GM19455 (cell line): ENCODE data around the gene ABL2.
"Not testable (repeated sequence)": the region's sequence is repeated elsewhere in the genome, so short reads cannot be mapped to it uniquely, and the experiment has no call there.

ENCODE experiments used
- ATAC-seq: cut with Tn5 transposase; IDR thresholded peaks from one replicate; pipeline ENCODE4 v1.9.1; 2021; ENCODE audit not compliant: unreplicated experiment

The ABL2 gene

DNA sequence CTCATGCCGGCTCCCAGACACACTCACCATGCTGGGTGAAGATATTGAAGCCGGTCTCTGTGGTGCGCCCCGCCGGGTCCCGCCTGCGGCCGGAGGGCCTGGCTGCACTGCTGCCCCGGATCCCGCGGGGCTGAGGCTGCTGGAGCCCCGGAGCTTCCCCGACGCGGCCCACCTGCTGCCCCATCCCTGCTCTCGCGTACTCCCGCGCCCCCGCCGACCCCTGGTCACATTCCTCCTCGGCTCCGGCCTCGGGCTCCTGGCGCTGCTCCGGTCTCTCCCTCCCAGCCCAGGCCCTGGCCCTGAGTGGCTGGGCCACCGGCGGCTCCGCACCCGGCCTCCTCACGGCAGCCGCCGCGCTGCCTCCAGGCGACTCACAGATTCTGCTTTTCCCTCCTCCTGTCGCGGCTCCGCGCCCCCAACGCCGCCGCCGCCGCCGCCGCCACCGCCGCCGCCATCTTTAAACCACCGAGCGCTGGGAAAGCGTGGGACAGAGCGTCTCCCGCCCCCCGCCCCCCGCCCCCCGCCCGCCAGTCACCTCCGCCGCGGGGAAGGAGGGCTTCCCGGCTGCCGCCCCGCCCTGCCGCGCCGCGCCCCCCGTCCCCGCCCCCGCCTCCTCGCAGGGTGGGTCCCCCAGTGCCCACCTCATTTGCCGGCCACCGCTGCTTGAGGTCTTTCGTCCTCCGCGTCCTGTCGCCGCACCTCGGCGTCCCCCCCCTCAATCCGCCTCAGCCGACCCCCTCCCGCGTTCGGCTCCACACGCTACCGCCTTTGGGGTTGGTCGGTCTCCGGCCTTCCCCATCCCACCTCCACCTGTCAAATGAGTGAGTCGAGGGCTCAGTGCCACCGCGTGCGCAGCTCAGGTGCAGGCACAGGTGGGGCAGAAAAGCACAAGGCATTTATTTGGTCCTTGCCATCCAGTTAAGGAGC lies at the start of gene ABL2:
Gene ABL2, minus strand, starts transcription at position 464 of the 927 bp plus-strand sequence. Its CDS starts 280 bp downstream, at position 184.
- ATAC-seq: peak; percentile 60

- ATAC-seq: no peak
Measured at GRCh38 chr1:179278920-179279319, 49.4 kb upstream of the ABL2 start.

DNA sequence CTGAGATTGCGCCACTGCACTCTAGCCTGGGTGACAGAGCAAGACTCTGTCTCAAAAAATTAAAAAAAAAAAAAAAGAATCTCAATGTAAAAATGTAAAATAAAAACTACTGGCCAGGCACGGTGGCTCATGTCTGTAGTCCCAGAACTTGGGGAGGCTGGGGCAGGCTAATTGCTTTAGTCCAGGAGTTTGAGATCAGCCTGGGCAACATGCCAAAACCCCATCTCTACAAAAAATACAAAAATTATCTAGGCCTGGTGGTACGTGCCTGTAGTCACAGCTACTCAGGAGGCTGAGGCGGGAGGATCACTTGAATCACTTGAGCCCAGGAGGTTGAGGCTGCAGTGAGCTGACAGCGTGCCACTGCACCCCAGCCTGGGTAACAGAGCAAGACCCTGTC lies 44.9 kb upstream of the ABL2 start:
- ATAC-seq: not testable (repeated sequence)

- ATAC-seq: no peak
Measured at GRCh38 chr1:179269071-179269470, 39.6 kb upstream of the ABL2 start.

GRCh38 chr1:179264507-179264906 lies 35.0 kb upstream of the ABL2 start:
- no peak for ATAC-seq

DNA sequence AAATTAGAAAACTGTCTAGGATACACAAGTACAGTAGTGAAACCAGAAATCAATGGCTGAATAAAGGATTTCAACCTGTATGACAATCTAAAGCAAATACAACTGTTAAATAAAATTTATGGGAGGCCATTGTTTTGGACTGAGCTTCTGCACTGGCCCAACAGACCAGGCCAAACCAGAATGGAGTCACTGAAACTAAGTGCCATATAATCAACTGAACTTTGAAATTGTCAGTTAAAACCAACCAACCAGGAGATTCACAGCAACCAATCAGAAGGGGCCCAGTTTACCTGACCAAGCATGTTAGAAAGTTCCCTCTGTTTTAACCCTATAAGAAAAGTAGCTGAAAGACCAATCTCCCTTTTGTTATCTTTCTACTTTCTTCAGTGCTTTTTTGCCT lies 33.6 kb upstream of the ABL2 start:
- ATAC-seq: no peak

DNA sequence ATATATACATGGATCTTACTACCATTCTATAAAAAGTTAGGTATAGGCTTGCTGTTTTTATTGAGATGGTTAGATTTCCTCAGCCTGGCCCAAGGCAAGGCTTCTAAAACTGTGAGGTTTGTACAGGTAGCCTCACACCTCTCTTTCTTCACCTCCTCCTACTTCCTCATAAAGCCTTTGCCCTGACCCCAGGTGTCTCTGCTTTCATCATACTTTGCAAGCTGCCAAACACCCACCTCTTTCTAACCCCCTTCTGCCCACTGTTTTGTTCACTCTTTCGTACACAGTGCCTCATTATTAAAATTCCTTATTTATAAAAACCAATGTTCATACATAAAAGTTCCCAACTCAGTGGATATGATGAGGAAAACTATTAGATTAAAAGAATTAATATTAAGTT lies 32.7 kb upstream of the ABL2 start:
- no peak for ATAC-seq

DNA sequence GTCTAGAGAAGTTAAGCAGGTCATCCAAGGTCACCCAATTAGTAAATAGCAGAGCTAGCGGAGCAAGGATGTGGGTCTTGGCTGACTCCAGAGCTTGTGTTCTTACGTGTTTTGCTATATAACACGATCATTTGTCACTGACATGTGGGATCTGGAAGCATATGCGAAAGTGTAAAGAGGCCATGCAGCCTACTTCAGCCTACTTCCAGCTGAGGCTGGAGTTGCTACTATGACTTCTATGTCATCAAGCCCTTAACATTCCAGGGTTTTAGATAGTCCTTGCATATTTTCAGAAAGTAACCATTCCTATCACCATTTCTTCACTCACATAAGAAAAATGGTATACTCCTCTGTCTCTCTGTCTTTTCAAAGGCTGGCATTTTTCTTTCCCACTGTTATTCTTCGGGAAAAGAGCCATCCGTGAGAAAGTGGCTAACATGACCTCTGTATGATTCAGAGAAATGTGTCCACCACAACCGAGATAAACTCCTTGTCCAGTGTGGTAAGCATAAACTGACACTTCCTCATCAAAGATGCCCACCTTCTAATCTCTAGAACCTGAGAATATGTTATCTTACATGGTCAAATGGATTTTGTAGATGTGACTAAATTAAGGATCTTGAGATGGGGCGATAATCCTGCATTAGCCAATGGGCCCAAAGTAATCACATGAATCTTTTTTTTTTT lies 24.0 kb upstream of the ABL2 start:
- ATAC-seq: no peak

DNA sequence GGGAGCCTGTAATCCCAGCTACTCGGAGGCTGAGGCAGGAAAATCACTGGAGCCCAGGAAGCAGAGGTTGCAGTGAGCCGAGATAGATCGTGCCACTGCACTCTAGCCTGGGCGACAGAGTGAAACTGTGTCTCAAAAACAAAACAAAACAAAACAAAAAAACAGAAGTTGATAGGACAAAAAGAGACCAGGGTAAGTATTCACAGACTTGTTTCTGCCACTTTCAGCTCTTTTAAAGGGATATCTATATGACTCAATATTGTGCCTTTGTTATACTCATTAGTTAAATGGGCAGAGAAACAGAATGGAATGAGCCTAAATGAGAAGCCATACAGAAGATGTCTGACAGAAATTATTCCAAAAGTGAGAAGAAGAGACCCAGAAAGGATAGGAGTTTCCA lies 23.1 kb upstream of the ABL2 start:
- ATAC-seq: no peak

- no peak for ATAC-seq
Measured at GRCh38 chr1:179251675-179252074, 22.2 kb upstream of the ABL2 start.

- ATAC-seq: no peak
Measured at GRCh38 chr1:179247923-179248322, 18.4 kb upstream of the ABL2 start.

DNA sequence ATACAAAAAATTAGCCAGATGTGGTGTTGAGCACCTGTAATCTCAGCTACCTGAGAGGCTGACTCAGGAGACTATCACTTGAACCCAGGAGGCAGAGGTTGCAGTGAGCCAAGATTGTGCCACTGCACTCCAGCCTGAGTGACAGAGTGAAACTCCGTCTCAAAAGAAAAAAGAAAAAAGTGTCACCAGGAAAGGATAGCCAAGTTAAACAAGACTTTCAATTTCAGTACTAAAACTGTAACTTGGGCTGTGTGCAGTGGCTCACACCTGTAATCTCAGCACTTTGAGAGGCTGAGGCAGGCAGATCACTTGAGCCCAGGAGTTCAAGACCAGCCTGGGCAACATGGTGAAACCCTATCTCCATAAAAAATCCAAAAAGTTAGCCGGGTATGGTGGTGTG lies 15.9 kb upstream of the ABL2 start:
- ATAC-seq: not testable (repeated sequence)

GRCh38 chr1:179241530-179242097 lies 12.1 kb upstream of the ABL2 start:
- no peak for ATAC-seq

GRCh38 chr1:179237222-179237621 lies 7.7 kb upstream of the ABL2 start:
- no peak for ATAC-seq

- no peak for ATAC-seq
Measured at GRCh38 chr1:179234863-179235262, 5.4 kb upstream of the ABL2 start.

DNA sequence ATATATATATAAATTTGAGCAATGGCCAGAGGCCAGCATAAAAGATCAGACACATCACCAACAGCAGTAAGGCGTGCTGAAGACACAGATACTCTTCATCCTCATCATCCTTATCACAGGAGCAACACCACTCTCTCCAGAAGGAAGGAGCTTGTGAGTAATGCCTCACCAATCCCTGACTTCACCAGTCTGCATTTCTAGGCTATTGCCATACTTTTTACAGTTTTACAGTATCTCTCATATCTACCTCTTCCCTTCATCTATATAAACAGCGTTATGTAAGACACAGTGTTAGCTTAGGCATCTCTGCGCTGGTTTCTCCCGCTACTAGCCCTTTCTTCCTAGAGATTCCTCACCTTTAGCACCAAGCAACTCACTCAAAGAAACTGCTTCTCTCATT lies 2.4 kb upstream of the ABL2 start:
- no peak for ATAC-seq

GRCh38 chr1:179230721-179231120 lies 1.2 kb upstream of the ABL2 start:
- ATAC-seq: no peak

- ATAC-seq: no peak
Measured at GRCh38 chr1:179230251-179230650, 774 bp upstream of the ABL2 start.

GRCh38 chr1:179228783-179229213 lies 679 bp downstream of the ABL2 start:
- peak; percentile 17 for ATAC-seq

- ATAC-seq: no peak
Measured at GRCh38 chr1:179226738-179227137, 2.7 kb downstream of the ABL2 start.

DNA sequence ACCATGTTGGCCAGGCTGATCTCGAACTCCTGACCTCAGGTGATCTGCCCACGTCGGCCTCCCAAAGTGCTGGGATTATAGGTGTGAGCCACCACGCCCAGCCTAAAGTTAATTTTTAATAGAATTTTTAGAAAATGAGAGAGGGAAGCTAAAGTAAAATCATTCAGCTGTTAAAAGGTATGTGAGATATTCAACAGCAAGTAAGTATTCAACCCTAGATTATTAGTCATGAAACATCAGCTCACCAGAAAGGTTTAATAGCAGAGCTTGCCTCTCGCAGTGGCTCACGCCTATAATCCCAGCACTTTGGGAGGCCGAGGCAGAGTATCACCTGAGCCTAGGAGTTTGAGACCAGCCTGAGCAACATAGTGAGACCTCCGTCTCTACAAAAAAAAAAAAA lies 5.0 kb downstream of the ABL2 start:
- ATAC-seq: not testable (repeated sequence)

GRCh38 chr1:179221121-179221520 lies 8.4 kb downstream of the ABL2 start:
- ATAC-seq: not testable (repeated sequence)
